T47D (cell line): ENCODE results near the gene HSF2.

Source experiments
- DNase-seq, 2 experiments: peaks; one replicate each; pipeline versions ENCODE4 v3.0.0 to v3.0.0-alpha.2; 2011 to 2012; ENCODE audit warnings: low read depth in 1 of 2, low spot score in 1 of 2
- JUND ChIP-seq: IDR thresholded peaks from 2 replicates; pipeline ENCODE4 v1.6.1; 2012; ENCODE audit warnings: low read depth
- in situ Hi-C: cut with HindIII; loops from 2 replicates; pipeline ENCODE4 v1.10.0; 2016; ENCODE audit warnings: low sequenced_read_pairs, low pct_unique_long_range_greater_than_20kb

Gene HSF2

GRCh38 chr6:122472022-122472340 is 72.5 kb downstream of the HSF2 start:
- DNase-seq: no peak
- no peak for TF ChIP-seq JUND
- in situ Hi-C loops: no loop called here

- no peak for TF ChIP-seq JUND
- DNase-seq: no peak
- in situ Hi-C loops: no loop called here
Observed at GRCh38 chr6:122476131-122476530, 76.7 kb downstream of the HSF2 start.

- no peak for DNase-seq
- in situ Hi-C loops: no loop called here
- no peak for TF ChIP-seq JUND
Observed at GRCh38 chr6:122482750-122483080, 83.3 kb downstream of the HSF2 start.
